ENCODE data around the gene RGSL1. TPM values are rescaled to one million over a fixed set of nuclear protein-coding genes. Genes with fewer than 3 reads are reported as not detected.

RGSL1 gene
- polyA plus RNA-seq, 1 donor from 2014 or later, result not detected

DNA sequence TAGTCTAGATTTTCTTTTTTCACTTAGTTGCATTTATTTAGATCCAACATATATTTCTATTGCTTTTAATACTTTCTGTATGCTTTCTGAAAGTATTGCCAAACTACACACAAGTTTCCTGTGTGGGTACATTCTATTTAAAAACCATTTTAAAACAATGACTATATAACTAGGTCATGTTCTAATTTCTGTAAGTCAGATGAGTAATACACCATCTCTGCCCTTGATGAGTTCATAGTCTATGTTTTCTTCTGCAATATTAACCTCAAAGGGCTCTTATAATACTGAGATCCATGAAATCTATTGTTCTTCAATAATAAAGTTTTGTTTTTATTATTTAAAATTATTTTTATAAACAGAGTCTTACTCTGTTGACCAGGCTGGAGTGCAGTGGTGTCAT lies 70.8 kb downstream of the RGSL1 start:
- no peak for TF ChIP-seq RAD21 (conservative IDR thresholded peaks at IDR 0.05)
- TF ChIP-seq POLR2AphosphoS5 (IDR thresholded peaks at IDR 0.05), result no peak
- no peak for TF ChIP-seq MXI1 (conservative IDR thresholded peaks at IDR 0.05; ENCODE audit: poor library complexity, severe bottlenecking)
- TF ChIP-seq, protein P1, sequence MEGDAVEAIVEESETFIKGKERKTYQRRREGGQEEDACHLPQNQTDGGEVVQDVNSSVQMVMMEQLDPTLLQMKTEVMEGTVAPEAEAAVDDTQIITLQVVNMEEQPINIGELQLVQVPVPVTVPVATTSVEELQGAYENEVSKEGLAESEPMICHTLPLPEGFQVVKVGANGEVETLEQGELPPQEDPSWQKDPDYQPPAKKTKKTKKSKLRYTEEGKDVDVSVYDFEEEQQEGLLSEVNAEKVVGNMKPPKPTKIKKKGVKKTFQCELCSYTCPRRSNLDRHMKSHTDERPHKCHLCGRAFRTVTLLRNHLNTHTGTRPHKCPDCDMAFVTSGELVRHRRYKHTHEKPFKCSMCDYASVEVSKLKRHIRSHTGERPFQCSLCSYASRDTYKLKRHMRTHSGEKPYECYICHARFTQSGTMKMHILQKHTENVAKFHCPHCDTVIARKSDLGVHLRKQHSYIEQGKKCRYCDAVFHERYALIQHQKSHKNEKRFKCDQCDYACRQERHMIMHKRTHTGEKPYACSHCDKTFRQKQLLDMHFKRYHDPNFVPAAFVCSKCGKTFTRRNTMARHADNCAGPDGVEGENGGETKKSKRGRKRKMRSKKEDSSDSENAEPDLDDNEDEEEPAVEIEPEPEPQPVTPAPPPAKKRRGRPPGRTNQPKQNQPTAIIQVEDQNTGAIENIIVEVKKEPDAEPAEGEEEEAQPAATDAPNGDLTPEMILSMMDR (IDR thresholded peaks at IDR 0.05; ENCODE audit: poor library complexity, severe bottlenecking), result no peak
- TF ChIP-seq SMC3 (conservative IDR thresholded peaks at IDR 0.05; ENCODE audit: poor library complexity), result no peak
- TF ChIP-seq EZH2 (IDR thresholded peaks at IDR 0.05; ENCODE audit: borderline replicate concordance, insufficient read depth, low read length, poor library complexity, severe bottlenecking), result no peak
- no peak for TF ChIP-seq TAF1 (IDR thresholded peaks at IDR 0.05; ENCODE audit: low read depth)
- TF ChIP-seq, protein P2, sequence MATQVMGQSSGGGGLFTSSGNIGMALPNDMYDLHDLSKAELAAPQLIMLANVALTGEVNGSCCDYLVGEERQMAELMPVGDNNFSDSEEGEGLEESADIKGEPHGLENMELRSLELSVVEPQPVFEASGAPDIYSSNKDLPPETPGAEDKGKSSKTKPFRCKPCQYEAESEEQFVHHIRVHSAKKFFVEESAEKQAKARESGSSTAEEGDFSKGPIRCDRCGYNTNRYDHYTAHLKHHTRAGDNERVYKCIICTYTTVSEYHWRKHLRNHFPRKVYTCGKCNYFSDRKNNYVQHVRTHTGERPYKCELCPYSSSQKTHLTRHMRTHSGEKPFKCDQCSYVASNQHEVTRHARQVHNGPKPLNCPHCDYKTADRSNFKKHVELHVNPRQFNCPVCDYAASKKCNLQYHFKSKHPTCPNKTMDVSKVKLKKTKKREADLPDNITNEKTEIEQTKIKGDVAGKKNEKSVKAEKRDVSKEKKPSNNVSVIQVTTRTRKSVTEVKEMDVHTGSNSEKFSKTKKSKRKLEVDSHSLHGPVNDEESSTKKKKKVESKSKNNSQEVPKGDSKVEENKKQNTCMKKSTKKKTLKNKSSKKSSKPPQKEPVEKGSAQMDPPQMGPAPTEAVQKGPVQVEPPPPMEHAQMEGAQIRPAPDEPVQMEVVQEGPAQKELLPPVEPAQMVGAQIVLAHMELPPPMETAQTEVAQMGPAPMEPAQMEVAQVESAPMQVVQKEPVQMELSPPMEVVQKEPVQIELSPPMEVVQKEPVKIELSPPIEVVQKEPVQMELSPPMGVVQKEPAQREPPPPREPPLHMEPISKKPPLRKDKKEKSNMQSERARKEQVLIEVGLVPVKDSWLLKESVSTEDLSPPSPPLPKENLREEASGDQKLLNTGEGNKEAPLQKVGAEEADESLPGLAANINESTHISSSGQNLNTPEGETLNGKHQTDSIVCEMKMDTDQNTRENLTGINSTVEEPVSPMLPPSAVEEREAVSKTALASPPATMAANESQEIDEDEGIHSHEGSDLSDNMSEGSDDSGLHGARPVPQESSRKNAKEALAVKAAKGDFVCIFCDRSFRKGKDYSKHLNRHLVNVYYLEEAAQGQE (IDR thresholded peaks at IDR 0.05; ENCODE audit: borderline replicate concordance), result no peak
- TF ChIP-seq EP300 (conservative IDR thresholded peaks at IDR 0.05; ENCODE audit: poor library complexity, severe bottlenecking), result no peak
- no peaks in the 10 kb centered on the region for H4K20me1 ChIP-seq (ENCODE audit: insufficient read depth)
- H3K9me2 ChIP-seq (ENCODE audit: insufficient read depth, low read length), result no peaks in the 10 kb centered on the region
- no peaks in the 10 kb centered on the region for H3F3A ChIP-seq (ENCODE audit: insufficient read depth, low read length, poor library complexity, severe bottlenecking)
- H3K27ac ChIP-seq (ENCODE audit: low read length), result no peak overlapping the region
- no peaks in the 10 kb centered on the region for H3K79me2 ChIP-seq (replicated peaks; ENCODE audit: insufficient read depth, low read length)
- no peak overlapping the region for H3K4me3 ChIP-seq (ENCODE audit: low read length)
- H3K36me3 ChIP-seq (ENCODE audit: insufficient read depth, low read length), result no peaks in the 10 kb centered on the region
- H3K9ac ChIP-seq (ENCODE audit: low read length), result no peak overlapping the region
- no peak overlapping the region for H2AFZ ChIP-seq (ENCODE audit: low read depth, low read length)
- no peak overlapping the region for H3K4me2 ChIP-seq (ENCODE audit: low read length)
- no peaks in the 10 kb centered on the region for H3K9me3 ChIP-seq (ENCODE audit: low read length)
- H3K27me3 ChIP-seq (ENCODE audit: insufficient read depth, low read depth, low read length), result no peaks in the 10 kb centered on the region

DNA sequence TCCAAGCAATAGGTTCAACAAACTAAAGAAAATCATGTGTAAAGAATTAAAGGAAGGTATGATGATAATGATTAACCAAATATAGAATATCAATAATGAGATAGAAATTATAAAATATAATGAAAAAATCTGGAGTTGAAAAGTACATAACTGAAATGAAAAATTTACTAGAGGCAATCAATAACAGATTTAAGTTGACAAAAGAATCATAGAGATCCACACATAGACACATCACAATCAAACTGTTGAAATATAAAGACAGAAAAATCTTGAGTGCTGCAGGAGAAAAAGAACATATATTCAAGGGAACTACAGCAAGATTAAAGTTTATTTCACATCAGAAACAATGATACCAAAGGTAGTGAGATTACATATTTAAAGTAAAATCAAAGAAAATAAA lies 75.4 kb downstream of the RGSL1 start:
- H3K27me3 ChIP-seq (ENCODE audit: insufficient read depth, low read depth, low read length), result no peaks in the 10 kb centered on the region
- no peaks in the 10 kb centered on the region for H3F3A ChIP-seq (ENCODE audit: insufficient read depth, low read length, poor library complexity, severe bottlenecking)
- H3K4me3 ChIP-seq (ENCODE audit: low read length), result no peak overlapping the region
- H4K20me1 ChIP-seq (ENCODE audit: insufficient read depth), result no peaks in the 10 kb centered on the region
- no peaks in the 10 kb centered on the region for H3K79me2 ChIP-seq (replicated peaks; ENCODE audit: insufficient read depth, low read length)
- H3K36me3 ChIP-seq (ENCODE audit: insufficient read depth, low read length), result no peaks in the 10 kb centered on the region
- TF ChIP-seq, protein P2 (IDR thresholded peaks at IDR 0.05; ENCODE audit: borderline replicate concordance), result no peak
- TF ChIP-seq RAD21 (conservative IDR thresholded peaks at IDR 0.05) (no peak), SMC3 (conservative IDR thresholded peaks at IDR 0.05; ENCODE audit: poor library complexity) (no peak), POLR2AphosphoS5 (IDR thresholded peaks at IDR 0.05) (no peak), EP300 (conservative IDR thresholded peaks at IDR 0.05; ENCODE audit: poor library complexity, severe bottlenecking) (no peak), MXI1 (conservative IDR thresholded peaks at IDR 0.05; ENCODE audit: poor library complexity, severe bottlenecking) (no peak), EZH2 (IDR thresholded peaks at IDR 0.05; ENCODE audit: borderline replicate concordance, insufficient read depth, low read length, poor library complexity, severe bottlenecking) (no peak), TAF1 (IDR thresholded peaks at IDR 0.05; ENCODE audit: low read depth) (no peak)
- TF ChIP-seq, protein P1 (IDR thresholded peaks at IDR 0.05; ENCODE audit: poor library complexity, severe bottlenecking), result no peak
- H2AFZ ChIP-seq (ENCODE audit: low read depth, low read length), result no peak overlapping the region
- H3K9me3 ChIP-seq (ENCODE audit: low read length), result no peaks in the 10 kb centered on the region
- H3K9me2 ChIP-seq (ENCODE audit: insufficient read depth, low read length), result no peaks in the 10 kb centered on the region
- H3K9ac ChIP-seq (ENCODE audit: low read length), result no peak overlapping the region
- no peak overlapping the region for H3K27ac ChIP-seq (ENCODE audit: low read length)
- H3K4me2 ChIP-seq (ENCODE audit: low read length), result no peak overlapping the region

All from neural cell (in vitro differentiated cells).